ENCODE measurements around the gene PHLDA1.

DNA sequence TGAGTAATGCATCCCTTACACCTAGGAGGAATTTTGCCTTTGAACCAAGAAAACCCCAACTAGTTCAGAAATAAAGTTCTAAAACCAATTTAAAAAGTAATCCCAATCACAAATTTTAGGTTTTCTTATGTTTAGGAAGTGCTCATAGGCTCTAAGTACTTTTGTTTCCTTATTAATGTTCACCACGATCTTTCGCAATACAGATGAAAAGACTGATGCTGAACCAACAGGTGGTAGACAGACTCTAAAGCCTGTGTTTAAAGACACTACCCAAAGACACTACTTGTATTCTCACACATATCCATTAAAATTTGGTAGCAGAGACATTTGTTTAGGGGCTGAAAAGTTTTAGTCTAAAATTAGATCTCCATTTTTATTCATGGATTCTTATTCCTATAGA, 10.6 kb upstream of the PHLDA1 start:
- TF ChIP-seq, protein P1, sequence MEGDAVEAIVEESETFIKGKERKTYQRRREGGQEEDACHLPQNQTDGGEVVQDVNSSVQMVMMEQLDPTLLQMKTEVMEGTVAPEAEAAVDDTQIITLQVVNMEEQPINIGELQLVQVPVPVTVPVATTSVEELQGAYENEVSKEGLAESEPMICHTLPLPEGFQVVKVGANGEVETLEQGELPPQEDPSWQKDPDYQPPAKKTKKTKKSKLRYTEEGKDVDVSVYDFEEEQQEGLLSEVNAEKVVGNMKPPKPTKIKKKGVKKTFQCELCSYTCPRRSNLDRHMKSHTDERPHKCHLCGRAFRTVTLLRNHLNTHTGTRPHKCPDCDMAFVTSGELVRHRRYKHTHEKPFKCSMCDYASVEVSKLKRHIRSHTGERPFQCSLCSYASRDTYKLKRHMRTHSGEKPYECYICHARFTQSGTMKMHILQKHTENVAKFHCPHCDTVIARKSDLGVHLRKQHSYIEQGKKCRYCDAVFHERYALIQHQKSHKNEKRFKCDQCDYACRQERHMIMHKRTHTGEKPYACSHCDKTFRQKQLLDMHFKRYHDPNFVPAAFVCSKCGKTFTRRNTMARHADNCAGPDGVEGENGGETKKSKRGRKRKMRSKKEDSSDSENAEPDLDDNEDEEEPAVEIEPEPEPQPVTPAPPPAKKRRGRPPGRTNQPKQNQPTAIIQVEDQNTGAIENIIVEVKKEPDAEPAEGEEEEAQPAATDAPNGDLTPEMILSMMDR (conservative IDR thresholded peaks at IDR 0.05; ENCODE audit: low read length) = no peak
- no peak for TF ChIP-seq EZH2phosphoT487 (IDR thresholded peaks at IDR 0.05; ENCODE audit: borderline replicate concordance, low read depth, low read length)
